Right ventricle myocardium superior (tissue), 1 donor: ENCODE results near the gene TRIM2. TPM values are rescaled to one million over a fixed set of nuclear protein-coding genes. Genes with fewer than 3 reads are reported as not detected.
A peak's percentile ranks its signal among the peaks of the same experiment; 100 is the strongest.

ENCODE experiments used
- ATAC-seq: fragments of 200-7000 bp; cut with Tn5 transposase; one replicate; pipeline ENCODE4 v1.9.1; 2020; ENCODE audit warnings: mild to moderate bottlenecking; ENCODE audit not compliant: poor library complexity
- DNase-seq: peaks from one replicate; pipeline ENCODE4 v3.0.0-alpha.2; 2020
- intact Hi-C: fragments of 100-400 bp; cut with DNase I; formaldehyde crosslinking; loops from one replicate; pipeline ENCODE4 v1.11.2; 2022
- total RNA-seq: library from RNA; stranded (reverse); fragmentation: NEBNext Ultra II Directional; extraction: Animal tissue kit (Norgen Biotek cat#: 25700); gene quantifications from one replicate; pipeline ENCODE4 v1.2.1, GENCODE V29; 2021
- donor health status: DM: no; HTN: yes; CAD: no; lungs with severe emphysema.

The TRIM2 gene
- total RNA-seq, 1 donor from 2014 or later = 15.3 TPM

DNA sequence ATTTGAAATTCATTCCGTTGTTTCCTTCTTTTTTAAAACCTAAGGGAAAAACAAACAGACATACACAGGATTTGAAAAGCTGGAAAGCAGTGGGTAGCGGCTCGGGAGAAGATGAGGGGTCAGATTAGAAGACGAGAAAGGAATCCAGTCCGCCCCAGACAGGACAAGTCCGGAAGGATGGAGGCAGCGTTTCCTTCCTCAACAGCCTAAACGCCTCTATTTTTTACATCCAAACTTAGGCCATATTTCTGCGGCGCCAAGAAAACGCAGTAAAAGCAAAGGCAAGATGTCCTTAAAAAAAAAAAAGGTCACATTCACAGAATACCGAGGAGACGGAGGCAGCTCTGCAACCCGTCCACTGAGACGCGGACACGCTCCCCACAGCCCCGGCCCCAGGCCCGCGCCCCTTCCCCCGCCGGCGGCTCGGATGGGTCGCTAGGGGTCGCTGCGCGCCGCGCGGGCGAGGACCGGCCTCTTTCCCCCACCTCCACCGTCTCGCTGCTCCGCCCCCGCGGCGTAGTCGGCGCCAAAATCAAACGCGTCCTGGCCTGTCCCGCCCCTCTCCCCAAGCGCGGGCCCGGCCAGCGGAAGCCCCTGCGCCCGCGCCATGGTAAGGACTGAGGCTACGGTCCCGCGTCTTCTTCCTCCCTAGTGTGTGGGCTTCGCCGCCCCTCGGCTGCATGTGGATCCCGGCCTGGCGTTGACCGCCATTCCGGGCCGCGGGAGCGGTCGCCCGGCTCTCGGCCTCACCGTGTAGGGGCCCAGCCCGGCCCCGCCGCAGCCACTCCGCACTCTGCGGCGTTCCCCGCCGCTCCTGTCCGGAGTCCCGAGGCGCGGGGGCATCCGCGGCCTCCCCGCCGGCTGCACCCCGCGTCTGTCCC lies 140.1 kb downstream of the TRIM2 start, which contains the start of gene MND1:
TSS of gene MND1 (plus strand) at position 558 of the 881 bp plus-strand sequence. CDS start at position 608, 50 bp downstream.
- ATAC-seq = peak; percentile 98
- DNase-seq = peak; percentile 91
- intact Hi-C loops = loop anchor here (5.0 to 10.0 kb wide), 4 partner anchors 90 to 403 kb away; partner anchors contain the start of gene TMEM131L

DNA sequence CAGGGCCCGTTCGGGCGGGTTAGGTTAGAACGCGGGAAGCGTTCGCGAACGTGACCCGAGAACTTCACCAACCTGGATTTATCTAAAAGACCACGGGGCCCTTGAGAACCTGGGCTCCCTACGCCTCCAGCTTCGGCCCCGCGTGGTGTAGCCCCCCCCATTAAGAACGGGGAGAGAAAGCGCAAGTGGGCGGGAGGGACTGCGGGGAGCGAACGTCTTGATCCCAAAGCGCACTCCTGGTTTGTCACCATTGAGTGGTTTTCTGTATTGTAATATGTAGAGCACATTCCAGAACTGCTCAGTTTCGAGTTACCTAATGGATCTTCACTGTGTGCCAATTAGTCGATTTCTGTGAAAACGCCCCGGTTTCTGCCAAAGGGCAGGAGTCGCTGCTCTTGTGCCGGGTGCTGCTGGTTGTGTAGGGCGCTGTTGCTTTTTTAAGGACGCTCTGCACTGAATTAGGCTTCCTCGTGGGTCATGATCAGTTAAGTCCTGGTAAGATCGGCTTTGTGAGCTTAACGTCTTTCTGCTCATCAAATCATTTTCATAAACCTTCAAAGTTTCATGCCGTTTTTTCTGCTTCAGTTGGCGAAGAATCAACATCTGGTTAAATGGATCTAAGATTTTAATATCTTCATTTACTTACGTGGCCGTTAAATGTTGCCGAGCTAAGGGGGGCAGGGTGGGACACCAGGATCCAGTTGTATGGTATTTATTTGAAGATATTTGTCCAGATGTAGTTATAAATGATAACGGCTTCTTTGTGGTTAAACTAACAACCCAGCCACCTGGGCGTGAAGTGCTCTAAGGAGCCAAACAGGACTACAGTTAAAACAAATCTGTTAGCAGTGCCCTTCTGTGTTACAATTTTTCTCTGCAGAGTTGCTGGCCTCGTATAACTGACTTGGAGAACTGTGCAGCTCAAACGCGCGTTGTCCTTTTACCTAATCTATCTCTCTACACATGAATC lies 141.1 kb downstream of the TRIM2 start:
- intact Hi-C loops = loop anchor here (5.0 to 10.0 kb wide), 3 partner anchors 90 to 402 kb away; partner anchors contain the start of gene TMEM131L
- ATAC-seq (peak; percentile 65), DNase-seq (peak; percentile 46)

DNA sequence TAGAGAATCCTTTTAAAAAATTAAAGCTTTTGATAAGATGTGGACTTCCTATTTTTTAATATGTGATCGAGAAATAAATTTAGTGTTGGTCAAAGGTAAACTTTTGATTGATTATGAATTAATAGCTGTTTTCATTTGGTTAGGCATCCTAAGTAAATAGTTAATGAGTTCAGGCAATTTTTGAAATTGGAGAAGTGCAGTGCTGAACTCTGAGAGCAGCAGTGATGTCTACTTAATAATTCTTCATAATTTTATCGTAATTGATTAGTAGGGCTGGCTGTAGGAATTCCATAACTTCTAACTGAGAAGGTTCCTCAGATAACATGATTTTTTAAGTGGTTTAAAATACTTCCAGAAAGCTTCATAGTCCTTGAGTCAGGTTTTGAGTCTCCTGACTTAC lies 141.8 kb downstream of the TRIM2 start:
- intact Hi-C loops = loop anchor here (5.0 to 10.0 kb wide), 3 partner anchors 89 to 401 kb away; partner anchors contain the start of gene TMEM131L
- ATAC-seq (no peak), DNase-seq (no peak)

DNA sequence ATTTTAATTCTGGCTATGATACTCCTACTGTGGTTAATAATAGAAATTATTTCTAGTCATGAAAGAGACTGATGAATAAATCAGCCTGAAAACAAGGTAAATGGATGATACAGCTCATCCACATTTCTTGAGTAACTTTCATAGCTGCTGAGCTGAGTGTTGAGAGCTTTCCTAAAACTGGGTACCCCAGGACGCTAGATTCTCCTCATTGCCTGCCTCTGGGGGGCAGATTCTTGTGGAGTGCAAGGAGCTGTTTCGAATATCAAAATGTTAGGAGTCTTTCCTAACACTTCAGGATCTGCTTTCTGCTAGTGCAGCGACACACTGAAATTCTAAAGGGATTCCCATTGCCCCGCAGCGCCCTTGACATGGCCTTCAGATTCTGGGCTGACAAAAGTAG lies 142.3 kb downstream of the TRIM2 start:
- DNase-seq (no peak), ATAC-seq (no peak)
- intact Hi-C loops = loop anchor here (5.0 to 10.0 kb wide), 3 partner anchors 88 to 401 kb away; partner anchors contain the start of gene TMEM131L

DNA sequence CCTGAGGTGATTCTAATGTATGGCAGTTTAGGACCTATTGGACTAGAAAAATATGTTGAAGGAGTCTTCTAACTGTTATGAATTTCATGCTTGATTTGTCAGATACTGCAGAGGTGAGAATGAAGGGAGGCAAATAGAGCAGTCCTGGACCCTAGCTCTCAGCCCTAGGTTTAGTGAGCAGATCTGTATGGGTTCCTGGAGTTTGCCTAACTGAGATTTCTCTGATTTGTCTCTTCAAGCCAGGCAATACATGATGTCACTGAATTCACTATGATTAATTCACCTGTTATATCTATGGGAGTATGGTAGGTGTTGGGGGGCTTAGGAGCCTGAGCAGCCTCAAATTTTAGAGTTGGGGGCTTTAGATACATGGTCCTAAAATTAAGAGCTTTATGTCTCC lies 142.9 kb downstream of the TRIM2 start:
- intact Hi-C loops = loop anchor here (5.0 to 10.0 kb wide), 3 partner anchors 88 to 400 kb away; partner anchors contain the start of gene TMEM131L
- ATAC-seq (no peak), DNase-seq (no peak)

DNA sequence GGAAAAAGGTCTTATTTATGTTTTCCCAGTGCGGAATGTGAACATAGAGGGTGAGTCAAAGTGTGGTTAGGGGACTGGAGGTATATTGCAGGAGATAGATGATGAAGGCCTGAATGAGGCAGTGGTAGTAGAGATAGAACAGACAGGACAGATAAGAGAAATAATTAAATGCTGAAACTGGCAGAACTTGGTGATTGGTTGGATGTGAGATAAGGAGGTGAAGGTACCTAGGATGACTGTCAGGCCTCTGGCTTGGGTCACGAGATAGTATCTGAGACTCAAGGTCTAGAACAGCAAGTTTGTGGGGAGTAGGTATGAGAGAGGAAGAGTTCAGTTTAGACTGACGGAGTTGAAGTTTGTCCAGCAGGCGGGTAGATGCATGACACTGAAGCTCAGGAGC lies 143.8 kb downstream of the TRIM2 start:
- no peak for DNase-seq
- intact Hi-C loops = loop anchor here (5.0 to 10.0 kb wide), 3 partner anchors 87 to 399 kb away; partner anchors contain the start of gene TMEM131L
- no peak for ATAC-seq

DNA sequence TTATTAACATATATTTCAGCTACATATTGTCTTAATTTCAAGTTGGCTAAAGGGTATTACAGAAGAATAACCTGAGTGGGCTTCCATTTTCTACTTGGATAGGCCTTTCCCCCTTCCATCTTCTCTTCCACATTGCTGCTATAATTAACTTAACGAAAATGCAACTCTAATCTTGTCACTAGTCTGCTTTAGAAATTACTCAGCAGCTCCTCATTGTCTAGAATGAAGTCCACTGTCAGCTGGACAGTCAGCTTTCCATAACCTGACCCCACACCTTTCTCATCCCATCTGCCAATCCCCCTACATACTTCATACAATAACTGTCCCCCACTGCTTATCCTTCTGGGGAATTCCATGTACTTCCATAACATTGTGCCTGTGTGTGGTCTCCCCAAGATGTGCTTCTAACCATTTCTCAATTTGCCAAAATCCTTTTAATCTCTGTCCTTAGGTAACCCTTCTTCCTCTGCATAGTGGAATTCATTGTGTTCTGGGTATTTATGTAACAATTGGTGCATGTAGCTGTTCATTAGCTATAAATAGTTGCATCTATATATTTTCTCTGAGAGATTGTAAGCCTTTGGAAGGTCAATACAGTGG lies 145.1 kb downstream of the TRIM2 start:
- ATAC-seq = no peak
- DNase-seq = no peak
- intact Hi-C loops = loop anchor here (5.0 to 10.0 kb wide), 3 partner anchors 85 to 398 kb away; partner anchors contain the start of gene TMEM131L

DNA sequence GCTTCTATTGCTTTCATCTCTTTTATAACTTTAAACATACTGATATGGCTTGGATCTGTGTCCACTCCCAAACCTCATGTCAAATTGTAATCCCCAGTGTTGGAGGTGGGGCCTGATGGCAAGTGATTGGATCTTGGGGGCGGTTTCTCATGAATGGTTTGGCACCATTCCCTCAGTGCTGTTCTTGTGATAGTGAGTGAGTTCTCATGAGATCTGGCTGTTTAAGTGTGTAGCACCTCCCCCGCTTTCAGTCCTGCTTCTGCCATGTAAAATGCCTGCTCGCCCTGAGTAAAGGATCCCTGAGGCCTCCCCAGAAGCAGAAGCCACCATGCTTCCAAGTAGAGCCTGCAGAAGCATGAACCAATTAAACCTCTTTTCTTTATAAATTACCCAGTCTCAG lies 157.9 kb downstream of the TRIM2 start:
- no peak for ATAC-seq
- DNase-seq = no peak
- intact Hi-C loops = no loop called here

DNA sequence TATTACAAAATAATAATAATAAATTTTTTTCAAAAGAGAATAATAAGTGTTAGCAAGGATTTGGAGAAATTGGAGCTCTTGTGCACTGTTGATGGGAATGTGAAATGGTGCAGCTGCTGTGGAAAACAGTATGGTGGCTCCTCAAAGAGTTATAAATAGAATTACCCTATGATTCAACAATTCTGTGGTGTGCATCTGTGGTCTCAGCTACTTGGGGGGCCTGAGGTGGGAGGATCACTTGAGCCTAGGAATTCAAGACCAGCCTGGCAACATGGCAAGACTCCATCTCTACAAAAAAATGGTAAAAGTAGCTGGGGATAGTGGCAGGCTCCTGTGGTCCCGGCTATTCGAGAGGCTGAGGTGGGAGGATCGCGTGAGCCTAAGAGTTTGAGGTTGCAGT lies 159.8 kb downstream of the TRIM2 start:
- intact Hi-C loops = no loop called here
- DNase-seq (no peak), ATAC-seq (no peak)

DNA sequence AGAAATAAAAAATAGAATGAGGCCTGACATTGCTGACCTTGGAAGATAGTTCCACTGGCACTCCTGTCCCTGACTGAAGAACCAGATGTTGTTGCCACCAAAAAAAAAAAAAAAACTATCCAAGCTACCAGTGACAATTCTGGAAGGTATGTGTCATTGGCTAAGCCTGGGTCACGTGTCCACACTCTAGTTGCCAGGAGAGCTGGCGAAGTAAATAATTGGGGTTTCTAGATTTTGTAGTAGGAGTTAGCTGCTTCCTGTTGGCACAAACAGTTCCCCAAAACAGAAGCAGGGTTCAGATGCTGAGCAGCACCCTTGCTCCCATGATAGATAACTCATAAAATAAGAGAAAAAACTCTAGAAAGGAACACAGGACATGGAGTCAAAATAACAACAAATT lies 160.8 kb downstream of the TRIM2 start:
- intact Hi-C loops = no loop called here
- ATAC-seq (no peak), DNase-seq (no peak)

DNA sequence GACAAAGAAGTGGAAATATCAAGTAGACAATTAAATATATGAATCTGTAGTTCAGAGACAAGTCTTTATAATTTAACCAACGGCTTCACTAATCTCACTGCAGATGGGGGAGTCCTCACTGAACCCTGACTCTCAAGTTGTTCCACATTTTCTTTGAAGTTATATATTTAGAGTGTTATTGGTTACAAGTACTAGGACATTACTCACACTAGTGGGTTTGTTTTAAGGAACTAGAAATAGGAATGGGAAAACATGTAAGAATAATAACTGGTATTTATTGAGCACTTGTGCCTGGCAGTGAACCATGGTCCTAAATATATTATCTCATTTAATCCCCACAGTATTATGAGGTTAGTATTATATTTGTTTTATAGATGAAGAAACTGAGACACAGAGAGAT lies 162.2 kb downstream of the TRIM2 start:
- ATAC-seq (no peak), DNase-seq (no peak)
- intact Hi-C loops = no loop called here

DNA sequence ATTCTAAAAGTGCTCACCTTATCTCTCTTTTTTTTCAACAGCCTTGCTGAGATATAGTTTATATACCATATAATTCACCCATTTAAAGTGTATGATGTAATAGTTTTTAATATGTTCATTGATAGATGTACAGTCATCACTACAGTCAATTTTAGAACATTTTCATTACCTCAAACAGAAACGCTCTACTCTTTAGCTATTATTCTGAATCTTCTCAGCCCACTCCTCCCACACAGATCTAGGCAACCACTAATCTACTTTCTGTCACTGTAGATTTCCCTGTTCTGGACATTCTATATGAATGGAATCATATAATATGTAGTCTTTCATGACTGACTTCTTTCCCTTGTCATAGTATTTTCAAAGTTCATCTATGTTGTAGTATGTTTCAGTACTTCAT lies 162.8 kb downstream of the TRIM2 start:
- intact Hi-C loops = no loop called here
- DNase-seq = no peak
- no peak for ATAC-seq

DNA sequence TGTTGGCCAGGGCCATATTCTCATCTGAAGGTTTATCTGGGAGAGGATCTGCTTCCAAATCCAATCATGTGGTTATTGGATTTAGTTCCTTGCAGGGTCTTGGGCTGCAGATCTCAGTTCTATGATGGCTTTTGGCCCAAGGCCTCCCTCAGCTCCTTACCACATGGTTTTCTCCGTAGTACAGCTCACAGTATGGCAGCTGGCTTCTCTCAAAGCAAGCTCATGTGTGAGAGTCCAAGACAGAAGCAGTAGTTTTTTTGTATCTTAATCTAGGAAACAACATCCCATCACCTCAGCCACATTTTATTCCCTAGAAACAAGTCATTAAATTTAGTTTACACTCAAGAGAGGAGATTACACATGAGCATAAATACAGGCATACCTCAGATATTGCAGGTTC lies 164.8 kb downstream of the TRIM2 start:
- intact Hi-C loops = no loop called here
- no peak for ATAC-seq
- no peak for DNase-seq

DNA sequence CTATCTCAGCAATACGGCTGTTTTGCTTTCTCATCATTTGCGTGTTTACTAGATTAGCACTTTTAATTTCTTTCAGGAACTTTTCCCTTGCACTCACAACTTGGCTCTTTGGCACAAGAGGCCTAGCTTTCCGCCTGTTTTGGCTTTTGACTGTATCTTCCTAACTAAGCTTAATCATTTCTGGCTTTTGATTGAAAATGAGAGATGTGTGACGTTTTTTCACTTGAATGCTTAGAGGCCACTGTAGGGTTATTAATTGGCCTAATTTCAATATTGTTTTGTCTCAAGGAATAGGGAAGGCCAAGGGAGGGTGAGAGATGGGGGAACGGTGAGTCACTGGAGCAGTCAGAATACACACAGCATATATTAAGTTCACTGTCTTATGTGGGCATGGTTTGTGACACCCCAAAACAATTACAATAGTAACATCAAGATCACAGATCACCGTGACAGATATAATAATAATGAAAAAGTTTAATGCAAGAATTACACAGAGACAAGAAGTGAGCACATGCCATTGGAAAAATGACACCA lies 167.5 kb downstream of the TRIM2 start:
- intact Hi-C loops = no loop called here
- ATAC-seq (no peak), DNase-seq (no peak)

DNA sequence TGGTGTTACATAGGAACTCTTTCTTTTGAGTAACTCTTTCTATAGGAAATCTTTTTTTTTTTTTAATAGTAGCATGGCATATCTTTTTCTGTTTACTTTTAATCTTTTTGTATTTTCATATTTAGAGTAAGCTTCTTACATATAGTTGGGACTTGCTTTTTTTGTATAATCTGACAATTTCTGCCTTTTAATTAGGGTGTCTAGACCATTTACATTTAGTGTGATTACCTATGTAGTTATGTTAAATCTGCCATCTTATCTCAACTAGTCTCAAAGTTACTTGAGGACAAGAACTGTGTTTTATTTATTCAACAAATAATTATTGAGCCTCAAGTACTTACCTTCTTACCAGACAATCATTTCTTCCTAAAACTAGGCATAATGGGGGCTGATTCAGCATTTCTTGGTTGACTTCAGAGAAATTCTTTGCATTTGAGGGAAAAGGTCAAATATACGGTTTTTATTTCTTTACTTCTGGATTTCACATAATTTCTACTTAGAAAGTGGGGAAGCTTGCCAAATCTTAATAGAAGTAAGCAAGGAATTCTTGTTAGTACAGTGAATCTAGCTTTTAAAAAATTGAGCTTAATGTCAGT lies 168.8 kb downstream of the TRIM2 start:
- DNase-seq (no peak), ATAC-seq (no peak)
- intact Hi-C loops = no loop called here

DNA sequence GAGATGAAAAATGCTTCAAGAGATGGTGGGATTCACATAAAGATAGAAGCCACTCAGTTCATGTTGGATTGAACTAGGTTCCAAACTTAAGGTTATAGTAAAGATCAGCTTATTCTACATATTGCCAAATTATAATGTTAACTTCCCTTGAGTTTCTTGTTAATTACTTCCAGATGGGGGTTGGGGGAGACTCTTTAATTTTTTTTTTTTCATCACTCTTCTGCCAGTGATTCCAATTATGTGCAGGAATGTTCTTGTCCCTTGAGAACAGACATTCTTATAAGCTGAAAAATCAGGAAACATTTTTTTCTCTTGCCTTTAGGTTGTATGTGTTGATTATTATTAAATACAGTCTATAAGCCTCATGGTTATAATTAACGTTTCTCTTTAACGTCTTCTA lies 170.2 kb downstream of the TRIM2 start:
- DNase-seq (no peak), ATAC-seq (no peak)
- intact Hi-C loops = no loop called here

DNA sequence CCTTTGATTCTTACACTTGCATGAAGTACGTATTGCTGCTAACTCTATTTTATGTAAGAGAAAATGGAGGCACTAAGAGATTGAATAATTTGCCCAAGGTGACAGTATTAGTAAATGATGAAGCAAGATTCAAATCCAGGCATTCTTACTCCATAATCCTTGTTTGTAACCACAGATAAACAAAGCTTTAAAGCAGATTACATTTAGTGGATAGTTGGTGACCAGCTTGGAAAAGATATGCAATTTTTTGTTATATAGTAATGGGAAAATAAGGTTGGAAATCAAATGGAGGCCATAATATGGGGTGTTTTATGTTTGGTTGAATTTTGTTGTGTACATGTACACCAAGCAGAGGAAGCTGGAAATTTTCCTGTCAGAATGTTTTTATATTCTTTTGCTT lies 171.1 kb downstream of the TRIM2 start:
- ATAC-seq = no peak
- no peak for DNase-seq
- intact Hi-C loops = no loop called here

DNA sequence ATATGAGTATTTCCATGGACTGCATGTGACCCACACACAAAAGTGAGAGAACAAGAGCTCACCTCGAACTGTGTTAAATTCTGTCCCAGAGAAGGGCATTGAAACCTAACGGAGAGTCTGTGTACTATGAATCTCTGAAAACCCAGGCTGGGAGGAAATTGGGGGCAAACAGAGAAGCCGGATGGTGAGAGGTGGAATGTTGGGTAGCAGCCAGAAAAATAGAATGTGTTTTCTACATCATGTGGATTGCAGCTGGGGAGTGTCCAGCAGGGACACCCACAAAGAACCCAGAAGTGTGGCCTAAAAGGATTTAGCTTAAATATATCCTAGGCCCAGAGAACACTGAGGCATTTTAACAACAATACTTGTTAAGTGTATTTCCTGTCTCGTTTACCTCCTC lies 178.9 kb downstream of the TRIM2 start:
- DNase-seq (no peak), ATAC-seq (no peak)
- intact Hi-C loops = no loop called here
